A549 (cell line): ENCODE measurements around the gene ACSF3. TPM values are rescaled to one million over a fixed set of nuclear protein-coding genes. Genes with fewer than 3 reads are reported as not detected.

Source experiments
- ATAC-seq, 2 experiments: fragments of 200-7000 bp in 1 of 2; fragments of >200 bp in 1 of 2; cut with Nextera tagmentation in 1 of 2; cut with Tn5 transposase in 1 of 2; 3 replicates each; pipeline versions ENCODE4 v1.8.0 to v1.9.1; 2018 to 2020; ENCODE audit warnings: mild to moderate bottlenecking in 1 of 2, moderate library complexity in 1 of 2
- CTCF ChIA-PET: fragments of 300-600 bp; sonication (Branson Sonifier 250); formaldehyde crosslinking; extraction: SDS; loops from one replicate; lab custom pipeline; 2021; ENCODE audit warnings: antibody characterized with exemption, inconsistent platforms; lab: Yijun Ruan, JAX
- POLR2A ChIA-PET: fragments of 350-600 bp; formaldehyde crosslinking; extraction: SDS; loops from one replicate; lab custom pipeline; 2021; ENCODE audit warnings: antibody characterized with exemption, inconsistent platforms; lab: Yijun Ruan, JAX
- DNase-seq, 2 experiments: peaks; one replicate each; pipeline versions ENCODE4 v3.0.0 to v3.0.0-alpha.2; 2011 to 2016; ENCODE audit warnings: low read depth in 1 of 2, low spot score in 1 of 2
- FAIRE-seq: peaks from 2 replicates; lab custom pipeline; 2011; peaks lifted over from hg19 to GRCh38; lab: Jason Lieb, UNC
- H3K27ac ChIP-seq, 2 experiments: fragments of >200 bp; sonication (Bioruptor Twin); formaldehyde crosslinking; 3 replicates each; pipeline ENCODE4 v1.5.1; 2016 to 2017
- H3K4me1 ChIP-seq: fragments of >200 bp; sonication (Bioruptor Twin); formaldehyde crosslinking; 3 replicates; pipeline ENCODE4 v1.6.1; 2016
- H3K4me2 ChIP-seq: fragments of >200 bp; sonication (Bioruptor Twin); formaldehyde crosslinking; 3 replicates; pipeline ENCODE4 v1.6.1; 2016
- H3K4me3 ChIP-seq: fragments of >200 bp; sonication (Bioruptor Twin); formaldehyde crosslinking; 3 replicates; pipeline ENCODE4 v1.5.1; 2016
- H3K9me3 ChIP-seq: fragments of >200 bp; sonication (Bioruptor Twin); formaldehyde crosslinking; 3 replicates; pipeline ENCODE4 v1.6.1; 2016
- ATOH8 ChIP-seq: fragments of 250-450 bp; sonication (Bioruptor Pico); IDR thresholded peaks from 2 replicates; pipeline ENCODE4 v1.5.0; 2020; ENCODE audit warnings: low read depth, mild to moderate bottlenecking, moderate library complexity
- BHLHE40 ChIP-seq: IDR thresholded peaks from 2 replicates; pipeline ENCODE4 v1.6.1; 2012; ENCODE audit warnings: low read depth, low read length, inconsistent platforms
- CBX8 ChIP-seq: fragments of 200-600 bp; sonication (generic); IDR thresholded peaks from 2 replicates; pipeline ENCODE4 v1.6.1; 2016
- CTCF ChIP-seq: fragments of >200 bp; sonication (Bioruptor Twin); formaldehyde crosslinking; IDR thresholded peaks from 3 replicates; pipeline ENCODE4 v1.5.1; 2016
- EHF ChIP-seq: fragments of 250-450 bp; sonication (Bioruptor Pico); IDR thresholded peaks from 2 replicates; pipeline ENCODE4 v1.5.0; 2020; ENCODE audit warnings: mild to moderate bottlenecking
- EHMT2 ChIP-seq: fragments of 200-600 bp; sonication (generic); IDR thresholded peaks from 2 replicates; pipeline ENCODE4 v1.6.1; 2016; ENCODE audit warnings: antibody characterized with exemption, low read depth, mild to moderate bottlenecking, moderate library complexity
- FOSL2 ChIP-seq, 2 experiments: fragments of 450-650 bp in 1 of 2; fragments of >200 bp in 1 of 2; sonication (Bioruptor Twin) in 1 of 2; formaldehyde crosslinking; IDR thresholded peaks; 2 replicates each; pipeline versions ENCODE4 v1.5.0 to v1.6.1; 2016 to 2020; ENCODE audit warnings: mild to moderate bottlenecking in 1 of 2, moderate library complexity in 1 of 2
- HEYL ChIP-seq: fragments of 250-450 bp; sonication (Bioruptor Pico); IDR thresholded peaks from 2 replicates; pipeline ENCODE4 v1.8.0; 2021; ENCODE audit warnings: mild to moderate bottlenecking, moderate library complexity
- HMGXB4 ChIP-seq: fragments of 250-450 bp; sonication (Bioruptor Pico); IDR thresholded peaks from 2 replicates; pipeline ENCODE4 v1.5.0; 2021; ENCODE audit warnings: mild to moderate bottlenecking, moderate library complexity, borderline replicate concordance
- HOXB5 ChIP-seq: fragments of 250-450 bp; sonication (Bioruptor Pico); IDR thresholded peaks from 2 replicates; pipeline ENCODE4 v1.5.0; 2020; ENCODE audit warnings: mild to moderate bottlenecking, moderate library complexity
- MAFK ChIP-seq: fragments of 450-650 bp; IDR thresholded peaks from 2 replicates; pipeline ENCODE4 v1.6.1; 2014; ENCODE audit not compliant: partially characterized antibody
- NFE2L2 ChIP-seq: fragments of 150-350 bp; conservative IDR thresholded peaks from 2 replicates; pipeline ENCODE4 v1.6.1; 2014; ENCODE audit warnings: low read length
- NPAS2 ChIP-seq: fragments of 250-450 bp; sonication (Bioruptor Pico); IDR thresholded peaks from 2 replicates; pipeline ENCODE4 v1.8.0; 2022; ENCODE audit warnings: mild to moderate bottlenecking, moderate library complexity, borderline replicate concordance
- NR3C1 ChIP-seq: fragments of >200 bp; sonication (Bioruptor Twin); formaldehyde crosslinking; IDR thresholded peaks from 3 replicates; pipeline ENCODE4 v1.6.1; 2017
- POLR2A ChIP-seq: IDR thresholded peaks from 2 replicates; pipeline ENCODE4 v1.6.1; 2012; ENCODE audit warnings: mild to moderate bottlenecking, low read length
- REST ChIP-seq: fragments of 200-600 bp; sonication (generic); IDR thresholded peaks from 2 replicates; pipeline ENCODE4 v1.6.1; 2016; ENCODE audit warnings: antibody characterized with exemption, mild to moderate bottlenecking, moderate library complexity
- RFX5 ChIP-seq: fragments of 450-650 bp; IDR thresholded peaks from 2 replicates; pipeline ENCODE4 v1.7.1; 2014; ENCODE audit warnings: antibody characterized with exemption, mild to moderate bottlenecking, moderate library complexity
- ZFP36 ChIP-seq: fragments of 450-650 bp; IDR thresholded peaks from 2 replicates; pipeline ENCODE4 v1.6.1; 2014; ENCODE audit warnings: borderline replicate concordance; ENCODE audit not compliant: partially characterized antibody
- ZSCAN20 ChIP-seq: fragments of 250-450 bp; sonication (Bioruptor Pico); IDR thresholded peaks from 2 replicates; pipeline ENCODE4 v1.8.0; 2022; ENCODE audit warnings: mild to moderate bottlenecking, moderate library complexity
- WGBS: methylation state at CpG from one replicate; pipeline ENCODE4 v1.1.6; 2017; ENCODE audit errors: missing lambda C conversion rate; 5-methylcytosine and 5-hydroxymethylcytosine counted together
- polyA plus RNA-seq, 4 experiments: library from polyadenylated mRNA; depleted of rRNA in 3 of 4; stranded (reverse); fragments of >200 nt; fragmentation: RNase III in 1 of 4; extraction: RNeasy Plus Mini Kit Qiagen cat#74134 plus additional on column Dnase treatment in 1 of 4; gene quantifications; 2 replicates in 3 of 4; 3 replicates in 1 of 4; pipeline ENCODE4 v1.2.3, GENCODE V29; 2011 to 2017
- TF ChIP-seq, protein P1 (sequence below): IDR thresholded peaks from 2 replicates; pipeline ENCODE4 v1.6.1; 2012

The ACSF3 gene
- polyA plus RNA-seq, 2 of the 4 experiments (the other 2 are of a cell fraction): 9.8 to 13.1 TPM

DNA sequence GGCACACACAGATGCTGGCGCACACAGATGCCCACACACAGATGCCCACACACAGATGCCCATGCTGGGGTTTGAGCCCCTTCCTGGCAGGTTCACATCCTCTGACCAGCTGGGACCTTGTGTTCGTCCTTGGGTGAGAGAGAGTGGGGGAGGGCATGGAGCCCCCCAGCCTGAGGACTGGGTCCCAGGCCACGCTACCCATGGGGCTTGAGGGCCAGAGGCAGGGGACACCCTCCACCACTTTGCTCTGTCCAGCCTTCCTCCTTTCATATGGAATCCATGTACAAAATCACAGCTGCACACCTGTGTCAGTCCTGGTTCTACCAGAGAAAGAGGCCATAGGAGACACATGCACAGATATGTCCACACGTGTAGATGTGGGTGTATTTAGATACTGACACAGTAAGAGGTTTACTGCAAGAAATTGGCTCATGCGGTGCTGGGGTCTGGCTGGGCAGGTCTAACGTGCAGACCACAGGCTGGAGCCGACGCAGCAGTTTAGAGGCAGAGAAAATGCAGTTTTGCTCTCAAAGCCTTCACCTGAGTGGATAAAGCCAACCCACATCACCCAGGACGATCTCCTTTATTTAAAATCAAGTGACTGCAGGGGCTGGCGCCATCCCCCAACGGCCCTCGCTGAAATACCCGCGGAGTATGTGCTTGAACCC, 95.8 kb downstream of the ACSF3 start:
- H3K9me3 ChIP-seq: no peaks in the 10 kb centered on the region
- CTCF ChIA-PET: no interaction called here
- TF ChIP-seq HEYL (no peak), POLR2A (no peak), CBX8 (no peak), BHLHE40 (no peak), HOXB5 (CRISPR knock-in tag) (no peak), EHMT2 (no peak), MAFK (no peak), FOSL2 (IDR thresholded peaks at IDR 0.05) (no peak), FOSL2 (CRISPR knock-in tag; IDR thresholded peaks at IDR 0.05) (no peak), NFE2L2 (no peak)
- TF ChIP-seq, protein P1, sequence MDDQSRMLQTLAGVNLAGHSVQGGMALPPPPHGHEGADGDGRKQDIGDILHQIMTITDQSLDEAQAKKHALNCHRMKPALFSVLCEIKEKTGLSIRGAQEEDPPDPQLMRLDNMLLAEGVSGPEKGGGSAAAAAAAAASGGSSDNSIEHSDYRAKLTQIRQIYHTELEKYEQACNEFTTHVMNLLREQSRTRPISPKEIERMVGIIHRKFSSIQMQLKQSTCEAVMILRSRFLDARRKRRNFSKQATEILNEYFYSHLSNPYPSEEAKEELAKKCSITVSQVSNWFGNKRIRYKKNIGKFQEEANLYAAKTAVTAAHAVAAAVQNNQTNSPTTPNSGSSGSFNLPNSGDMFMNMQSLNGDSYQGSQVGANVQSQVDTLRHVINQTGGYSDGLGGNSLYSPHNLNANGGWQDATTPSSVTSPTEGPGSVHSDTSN: no peak
- TF ChIP-seq, all 56 proteins: peak for 0
- FAIRE-seq (no peak), DNase-seq (no peak), ATAC-seq (no peak)
- WGBS: 59% methylated on average over 11 of the region's 14 CpGs
- Histone ChIP-seq H3K27ac (no peak overlapping the region), H3K4me1 (peaks cover 7% of the 10 kb centered on the region; the same call in 1 of the 3 replicates), H3K4me3 (no peak overlapping the region), H3K4me2 (no peak overlapping the region)
- POLR2A ChIA-PET: no interaction called here

DNA sequence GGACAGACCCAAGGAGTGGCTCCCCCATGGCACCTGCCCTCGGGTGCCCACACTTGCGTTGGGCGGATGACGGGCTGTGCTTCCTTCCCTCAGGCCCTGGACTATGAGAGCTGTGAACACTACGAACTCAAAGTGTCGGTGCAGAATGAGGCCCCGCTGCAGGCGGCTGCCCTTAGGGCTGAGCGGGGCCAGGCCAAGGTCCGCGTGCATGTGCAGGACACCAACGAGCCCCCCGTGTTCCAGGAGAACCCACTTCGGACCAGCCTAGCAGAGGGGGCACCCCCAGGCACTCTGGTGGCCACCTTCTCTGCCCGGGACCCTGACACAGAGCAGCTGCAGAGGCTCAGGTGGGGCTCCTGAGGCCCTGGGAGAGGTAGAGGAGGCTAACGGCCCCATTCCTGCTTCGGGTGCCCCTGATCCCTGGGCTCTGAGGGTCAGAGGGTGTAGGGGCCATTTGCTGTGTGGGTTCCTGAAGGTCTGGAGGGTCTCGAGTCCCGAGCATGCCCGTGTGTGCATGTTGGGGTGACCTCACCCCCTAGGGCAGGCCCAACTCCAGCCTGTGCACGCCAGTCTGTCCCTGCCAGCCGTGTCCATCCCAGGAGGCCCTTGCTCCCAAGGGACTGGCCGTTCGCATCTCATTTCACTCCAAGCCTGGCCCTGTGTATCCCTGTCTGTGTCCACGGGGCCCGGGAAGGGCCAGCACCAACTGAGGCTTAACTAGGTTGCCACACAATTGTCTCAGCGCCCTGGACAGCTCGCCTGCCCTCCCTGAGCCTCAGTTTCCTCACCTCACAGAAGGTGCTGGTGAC, 96.7 kb downstream of the ACSF3 start:
- WGBS: 54% methylated on average over 28 of the region's 28 CpGs
- Histone ChIP-seq H3K27ac (no peak overlapping the region), H3K4me3 (no peak overlapping the region), H3K4me1 (peaks cover 7% of the 10 kb centered on the region; the same call in 1 of the 3 replicates), H3K9me3 (no peaks in the 10 kb centered on the region), H3K4me2 (no peak overlapping the region)
- FAIRE-seq: no peak
- ATAC-seq: peak in 1 of 2 experiments; percentile 10; a peak in 2 of 6 replicates
- no peak for DNase-seq
- ChIA-PET POLR2A (no interaction called here), CTCF (interaction anchor here (0.7 kb wide), 1 partner anchor 11 kb away, joined by 3 read pairs; no protein-coding TSS in a partner anchor)
- TF ChIP-seq ZFP36 (no peak), NPAS2 (no peak), FOSL2 (IDR thresholded peaks at IDR 0.05) (no peak), FOSL2 (CRISPR knock-in tag; IDR thresholded peaks at IDR 0.05) (no peak), ZSCAN20 (CRISPR knock-in tag) (no peak), NR3C1 (no peak), HMGXB4 (no peak), RFX5 (no peak), REST (no peak), CTCF (no peak), ATOH8 (CRISPR knock-in tag) (no peak), EHF (no peak)
